ENCODE results near the gene YIPF3.
"Not testable (repeated sequence)": the region's sequence is repeated elsewhere in the genome, so short reads cannot be mapped to it uniquely, and the experiment has no call there.

Gene YIPF3

GRCh38 chr6:43516697-43517504 is at the start of gene YIPF3, which contains the start of gene POLR1C:
Gene YIPF3, minus strand, starts transcription at chr6:43516926. Its CDS starts 119 bp downstream, at chr6:43516807.
Gene POLR1C, plus strand, starts transcription at chr6:43517089. Its CDS starts 21 bp downstream, at chr6:43517110.
- peak; percentile 100 for DNase-seq

DNA sequence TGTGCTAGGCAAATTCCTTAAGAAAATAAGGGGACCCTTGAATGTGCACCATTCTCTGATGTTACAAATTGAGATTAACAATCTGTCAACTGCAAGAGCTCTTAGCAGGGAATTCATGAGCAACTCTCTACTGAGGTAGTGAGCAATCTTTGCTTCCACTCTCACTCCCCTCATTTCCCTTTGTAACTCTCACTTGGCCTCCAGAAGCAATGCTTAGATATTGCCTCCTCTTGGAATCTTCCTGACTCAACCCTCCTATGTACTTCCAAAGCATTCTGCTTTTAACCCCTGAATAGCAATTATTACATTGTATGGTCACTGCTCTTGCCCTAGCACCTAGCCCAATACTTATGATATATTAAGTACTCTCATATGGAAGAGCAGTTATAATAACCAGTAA is 42.6 kb upstream of the YIPF3 start:
- DNase-seq = no peak

DNA sequence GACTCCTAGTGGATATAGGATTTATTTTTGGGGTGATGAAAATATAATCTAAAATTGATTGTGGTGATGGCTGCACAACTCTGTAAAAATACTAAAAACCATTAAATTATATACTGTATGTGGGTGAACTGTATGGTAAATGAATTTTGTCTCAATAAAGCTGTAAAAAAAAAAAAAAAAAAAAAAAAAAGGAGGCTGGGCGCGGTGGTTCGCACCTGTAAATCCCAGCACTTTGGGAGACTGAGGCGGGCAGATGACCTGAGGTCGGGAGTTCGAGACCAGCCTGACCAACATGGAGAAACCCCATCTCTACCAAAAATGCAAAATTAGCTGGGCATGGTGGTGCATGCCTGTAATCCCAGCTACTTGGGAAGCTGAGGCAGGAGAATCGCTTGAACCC is 40.9 kb upstream of the YIPF3 start:
- not testable (repeated sequence) for DNase-seq

GRCh38 chr6:43547222-43547621 is 30.5 kb upstream of the YIPF3 start:
- no peak for DNase-seq

DNA sequence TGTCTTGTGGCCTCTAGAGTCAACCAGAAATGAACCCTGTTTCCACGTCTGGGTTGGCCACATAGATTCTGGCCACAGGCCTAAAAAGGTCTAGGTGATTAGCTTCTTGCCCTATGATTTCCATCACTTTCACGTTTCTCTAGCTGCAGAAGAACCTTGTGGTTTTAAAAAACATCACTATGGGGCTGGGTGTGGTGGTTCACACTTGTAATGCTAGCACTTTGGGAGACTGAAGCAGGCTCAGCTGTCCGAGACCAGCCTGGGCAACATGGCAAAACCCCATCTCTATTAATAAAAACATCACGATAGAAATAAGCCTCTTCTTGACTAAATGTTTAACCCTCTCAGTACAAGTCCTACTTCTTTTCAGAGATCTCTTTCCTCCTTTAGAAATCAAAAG is 27.7 kb upstream of the YIPF3 start:
- no peak for DNase-seq

DNA sequence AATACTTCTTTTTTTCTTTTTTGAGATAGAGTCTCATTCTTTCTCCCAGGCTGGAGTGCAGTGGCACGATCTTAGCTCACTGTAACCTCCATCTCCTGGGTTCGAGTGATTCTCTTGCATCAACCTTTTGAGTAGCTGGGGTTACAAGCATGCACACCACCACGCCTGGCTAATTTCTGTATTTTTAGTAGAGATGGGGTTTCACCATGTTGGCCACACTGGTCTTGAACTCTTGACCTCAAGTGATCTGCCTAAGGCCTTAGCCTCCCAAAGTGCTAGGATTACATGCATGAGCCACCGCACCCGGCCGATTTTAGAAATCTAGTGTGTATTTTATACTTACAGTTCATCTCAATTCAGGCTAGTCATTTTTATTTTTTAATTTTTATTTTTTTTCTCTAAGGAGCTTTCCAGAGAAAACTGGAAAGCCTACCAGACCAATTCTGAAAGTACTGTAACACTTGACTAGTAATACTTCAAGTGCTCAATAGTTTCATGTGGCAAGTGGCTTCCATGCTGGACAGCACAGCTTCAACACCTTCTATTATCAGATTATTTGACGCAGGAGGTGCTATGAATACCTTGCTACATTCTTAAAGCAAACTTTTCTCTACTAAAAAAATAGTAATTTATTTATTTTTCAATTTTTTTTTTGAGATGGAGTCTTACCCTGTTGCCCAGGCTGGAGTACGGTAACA is 25.2 kb upstream of the YIPF3 start:
- no peak for DNase-seq

DNA sequence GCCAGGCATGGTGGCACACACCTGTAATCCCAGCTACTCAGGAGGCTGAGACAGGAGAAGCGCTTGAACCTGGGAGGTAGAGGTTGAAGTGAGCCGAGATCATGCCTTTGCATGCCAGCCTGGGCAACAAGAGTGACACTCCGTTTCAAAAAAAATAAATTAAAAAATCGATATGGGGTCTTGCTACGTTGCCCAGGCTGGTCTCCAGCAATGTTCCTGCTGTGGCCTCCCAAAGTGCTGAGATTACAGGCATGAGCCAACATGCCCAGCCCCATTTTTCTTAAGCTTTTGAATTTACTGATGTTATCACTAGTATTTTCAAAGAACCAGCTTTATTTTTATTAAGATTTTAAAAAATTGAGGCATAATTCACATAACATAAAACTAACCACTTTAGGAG is 23.8 kb upstream of the YIPF3 start:
- DNase-seq = no peak

- not testable (repeated sequence) for DNase-seq
These were observed 22.7 kb upstream of the YIPF3 start for GRCh38 chr6:43539409-43539808.

DNA sequence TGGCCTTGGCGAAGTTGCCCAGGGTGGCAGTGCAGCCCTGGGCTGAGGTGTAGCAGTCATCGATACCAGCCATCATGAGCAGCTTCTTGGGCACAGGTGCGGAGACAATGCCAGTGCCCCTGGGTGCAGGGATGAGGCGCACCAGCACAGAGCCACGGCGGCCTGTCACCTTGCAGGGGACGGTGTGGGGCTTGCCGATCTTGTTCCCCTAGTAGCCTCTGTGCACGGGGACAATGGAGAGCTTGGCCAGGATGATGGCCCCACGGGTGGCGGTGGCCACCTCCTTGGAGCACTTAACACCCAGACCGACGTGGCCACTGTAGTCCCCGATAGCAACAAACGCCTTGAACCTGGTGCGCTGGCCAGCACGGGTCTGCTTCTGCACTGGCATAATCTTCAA is 22.3 kb upstream of the YIPF3 start:
- DNase-seq = not testable (repeated sequence)

- DNase-seq = no peak
These were observed 15.5 kb upstream of the YIPF3 start for GRCh38 chr6:43532201-43532600.

DNA sequence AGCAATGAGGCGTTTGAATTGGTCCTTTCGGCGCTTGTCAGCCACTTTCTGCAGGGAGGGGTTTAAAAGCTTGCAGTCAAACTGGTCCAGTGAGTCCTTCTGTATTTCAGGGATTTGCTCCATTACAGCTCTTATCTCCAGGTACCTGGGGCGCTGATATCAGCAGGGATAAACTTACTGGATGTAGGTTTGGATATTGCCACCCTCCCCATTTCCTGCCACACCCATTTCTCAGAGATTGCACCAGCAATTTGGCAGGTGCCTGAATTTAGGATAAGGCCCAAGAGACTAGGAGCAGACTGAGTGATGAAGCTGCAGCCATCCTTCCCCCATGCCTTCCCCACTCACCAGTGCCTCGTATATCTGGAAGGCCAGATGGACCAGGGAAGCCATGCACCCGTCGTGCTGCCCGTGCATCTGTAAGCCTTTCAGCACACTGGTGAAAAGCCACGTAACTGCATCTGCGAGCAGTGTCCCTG is 7.8 kb upstream of the YIPF3 start:
- no peak for DNase-seq

- no peak for DNase-seq
These were observed 6.6 kb upstream of the YIPF3 start for GRCh38 chr6:43523284-43523683.

- DNase-seq = no peak
These were observed 6.0 kb upstream of the YIPF3 start for GRCh38 chr6:43522547-43523261.

GRCh38 chr6:43521836-43522235 is 5.1 kb upstream of the YIPF3 start:
- DNase-seq = no peak

DNA sequence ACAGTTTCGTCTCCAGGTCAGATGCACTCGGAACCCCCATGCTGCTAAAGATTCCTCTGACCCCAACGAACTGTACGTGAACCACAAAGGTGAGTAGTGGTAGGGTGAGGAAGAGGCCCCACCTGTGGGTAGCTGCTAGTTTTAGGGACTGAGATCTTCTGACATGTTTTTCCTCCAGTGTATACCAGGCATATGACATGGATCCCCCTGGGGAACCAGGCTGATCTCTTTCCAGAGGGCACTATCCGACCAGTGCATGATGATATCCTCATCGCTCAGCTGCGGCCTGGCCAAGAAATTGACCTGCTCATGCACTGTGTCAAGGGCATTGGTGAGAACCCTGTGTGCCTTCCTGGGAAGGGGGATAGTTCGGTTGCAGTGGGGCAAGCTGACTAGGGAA is 3.4 kb upstream of the YIPF3 start:
- no peak for DNase-seq

- DNase-seq = peak; percentile 53
These were observed 1.0 kb upstream of the YIPF3 start for GRCh38 chr6:43517505-43518357.

GRCh38 chr6:43516367-43516696 is 394 bp downstream of the YIPF3 start:
- no peak for DNase-seq

DNA sequence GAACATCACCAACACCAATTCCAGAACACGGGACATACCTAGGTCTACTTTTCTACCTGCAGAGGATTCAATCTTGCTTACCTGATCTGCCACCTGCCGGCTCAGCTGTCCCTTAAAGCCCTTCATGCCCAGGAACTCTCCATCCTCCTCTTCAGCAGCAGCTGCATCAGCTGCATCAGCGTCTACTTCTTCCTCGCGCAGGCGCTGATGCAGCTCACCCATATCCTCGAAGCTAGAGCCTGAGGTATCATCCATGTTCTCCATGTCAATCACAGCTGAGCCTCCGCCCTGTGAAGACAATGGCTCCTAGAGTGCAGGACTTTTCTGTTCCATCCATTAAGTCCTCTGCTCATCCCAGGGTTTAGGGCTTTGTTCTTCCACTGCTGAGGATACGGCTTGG is 918 bp downstream of the YIPF3 start:
- DNase-seq = no peak

DNA sequence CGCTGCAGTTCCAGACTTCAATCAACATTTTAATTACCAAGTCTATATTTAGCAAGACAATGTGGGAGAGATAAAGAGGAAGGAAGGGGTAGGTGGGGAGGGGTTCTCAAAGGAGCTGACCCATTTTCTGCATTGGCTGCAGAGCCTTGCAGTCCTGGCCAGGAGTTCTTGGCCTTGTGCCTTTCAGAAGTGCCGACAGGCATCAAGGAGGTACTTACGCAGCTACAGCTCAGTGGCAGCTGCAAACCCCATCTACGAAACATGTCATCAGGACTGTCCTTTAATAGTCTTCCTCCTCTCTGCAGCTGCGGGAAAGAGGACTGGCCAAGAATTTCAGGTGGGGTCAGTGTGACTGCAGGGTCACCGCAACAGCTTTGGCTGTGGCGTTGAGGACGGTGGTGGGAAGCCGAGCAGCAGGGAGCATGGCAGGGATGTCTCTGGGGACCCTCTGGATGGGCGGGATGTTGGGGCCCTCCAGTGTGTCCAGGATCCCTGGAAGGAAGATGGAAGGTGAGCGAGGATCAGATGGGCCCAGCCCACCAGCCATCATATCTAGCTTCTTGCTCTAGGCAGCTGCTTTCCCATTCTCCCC is 4.8 kb downstream of the YIPF3 start:
- no peak for DNase-seq

DNA sequence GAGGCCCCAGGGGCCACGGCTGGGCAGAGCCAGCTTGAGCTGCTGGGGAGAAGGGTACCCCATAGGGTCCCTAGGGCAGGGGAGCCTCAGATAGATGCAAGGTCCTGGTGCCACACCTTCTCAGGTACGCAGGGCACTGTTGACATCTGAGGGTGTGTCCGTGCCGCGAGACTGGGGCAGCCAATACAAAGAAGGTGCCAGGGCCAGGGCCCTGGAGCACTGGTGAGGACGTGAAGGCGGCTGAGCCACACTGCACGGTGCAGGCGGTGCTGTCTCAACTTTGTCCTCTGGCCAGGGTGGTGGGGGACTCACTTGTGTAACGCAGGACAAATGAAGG is 5.9 kb downstream of the YIPF3 start:
- no peak for DNase-seq

GRCh38 chr6:43509984-43510826 is 6.5 kb downstream of the YIPF3 start, which contains the start of gene LRRC73:
Gene LRRC73, minus strand, starts transcription at chr6:43510346. Its CDS starts 561 bp downstream, at chr6:43509785.
- peak; percentile 88 for DNase-seq

Data from OCI-M1 (cell line).